GM06990 (cell line): ENCODE measurements around the gene DENND1A.
A peak's percentile ranks its signal among the peaks of the same experiment; 100 is the strongest.

Experiments
- DNase-seq: peaks from one replicate; pipeline ENCODE4 v3.0.0-alpha.2; 2011; ENCODE audit not compliant: insufficient read length; ENCODE audit errors: extremely low read depth
- H3K27me3 ChIP-seq: replicated peaks from 2 replicates; pipeline ENCODE4 v1.6.0; 2011; ENCODE audit warnings: low read length; ENCODE audit not compliant: control insufficient read depth, insufficient read depth
- H3K36me3 ChIP-seq: 2 replicates; pipeline ENCODE4 v1.5.1; 2011; ENCODE audit warnings: low read length; ENCODE audit not compliant: control insufficient read depth, insufficient read depth
- H3K4me3 ChIP-seq: replicated peaks from 2 replicates; pipeline ENCODE4 v1.5.1; 2011; ENCODE audit warnings: low read depth, mild to moderate bottlenecking, control low read depth, low read length
- TF ChIP-seq, protein P1 (sequence below): IDR thresholded peaks from 2 replicates; pipeline ENCODE4 v1.5.1; 2011; ENCODE audit warnings: low read length, control low read depth, mild to moderate bottlenecking, inconsistent platforms; ENCODE audit not compliant: insufficient read depth, poor library complexity, severe bottlenecking

The DENND1A gene

DNA sequence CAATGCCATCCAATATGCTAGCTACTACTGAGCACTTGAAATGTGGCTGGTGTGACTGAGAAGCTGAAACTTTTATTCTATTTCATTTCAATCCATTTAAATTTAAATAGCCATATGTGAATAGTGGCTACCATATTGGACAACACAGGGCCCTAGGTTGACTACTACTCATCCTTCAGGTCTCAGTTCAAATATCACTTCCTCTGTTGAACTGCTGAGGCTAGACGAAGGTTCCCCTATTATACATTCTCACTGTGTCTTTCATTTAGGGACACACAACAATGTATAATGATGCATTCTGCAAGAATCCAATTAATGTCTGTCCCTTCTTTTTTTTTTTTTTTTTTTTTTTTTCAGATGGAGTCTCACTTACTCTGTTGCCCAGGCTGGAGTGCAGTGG is 365.3 kb downstream of the DENND1A start:
- DNase-seq: no peak
- no peaks in the 10 kb centered on the region for H3K27me3 ChIP-seq
- no peaks in the 10 kb centered on the region; the same call in 1 of the 2 replicates for H3K36me3 ChIP-seq
- H3K4me3 ChIP-seq: no peak overlapping the region
- TF ChIP-seq, protein P1, sequence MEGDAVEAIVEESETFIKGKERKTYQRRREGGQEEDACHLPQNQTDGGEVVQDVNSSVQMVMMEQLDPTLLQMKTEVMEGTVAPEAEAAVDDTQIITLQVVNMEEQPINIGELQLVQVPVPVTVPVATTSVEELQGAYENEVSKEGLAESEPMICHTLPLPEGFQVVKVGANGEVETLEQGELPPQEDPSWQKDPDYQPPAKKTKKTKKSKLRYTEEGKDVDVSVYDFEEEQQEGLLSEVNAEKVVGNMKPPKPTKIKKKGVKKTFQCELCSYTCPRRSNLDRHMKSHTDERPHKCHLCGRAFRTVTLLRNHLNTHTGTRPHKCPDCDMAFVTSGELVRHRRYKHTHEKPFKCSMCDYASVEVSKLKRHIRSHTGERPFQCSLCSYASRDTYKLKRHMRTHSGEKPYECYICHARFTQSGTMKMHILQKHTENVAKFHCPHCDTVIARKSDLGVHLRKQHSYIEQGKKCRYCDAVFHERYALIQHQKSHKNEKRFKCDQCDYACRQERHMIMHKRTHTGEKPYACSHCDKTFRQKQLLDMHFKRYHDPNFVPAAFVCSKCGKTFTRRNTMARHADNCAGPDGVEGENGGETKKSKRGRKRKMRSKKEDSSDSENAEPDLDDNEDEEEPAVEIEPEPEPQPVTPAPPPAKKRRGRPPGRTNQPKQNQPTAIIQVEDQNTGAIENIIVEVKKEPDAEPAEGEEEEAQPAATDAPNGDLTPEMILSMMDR: no peak

DNA sequence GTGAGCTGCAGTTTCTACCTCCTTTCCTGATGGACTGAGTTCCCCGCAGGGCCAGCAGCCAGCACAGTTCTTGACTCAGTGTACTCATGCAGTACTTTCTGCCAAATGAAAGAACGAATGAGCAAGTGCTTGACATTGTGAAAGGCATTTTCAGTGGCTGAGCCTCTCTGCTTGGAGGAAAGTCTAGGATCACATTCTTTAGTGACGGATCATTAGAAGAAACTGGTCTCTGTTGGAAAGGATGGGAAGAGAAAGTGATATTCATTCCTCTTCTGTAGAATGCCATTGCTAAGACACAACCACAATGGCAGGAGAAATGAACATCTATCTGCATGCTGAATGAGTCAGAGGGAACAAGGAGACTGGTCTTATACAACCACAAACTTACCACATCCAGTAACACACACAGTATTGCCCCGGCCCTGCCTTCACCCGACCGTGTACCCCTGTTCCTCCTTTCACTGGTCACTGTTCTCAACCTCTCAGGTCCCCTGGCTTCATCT is 367.0 kb downstream of the DENND1A start:
- peak; percentile 37 for DNase-seq
- TF ChIP-seq, protein P1: no peak
- no peaks in the 10 kb centered on the region; the same call in 1 of the 2 replicates for H3K36me3 ChIP-seq
- no peak overlapping the region for H3K4me3 ChIP-seq
- H3K27me3 ChIP-seq: no peaks in the 10 kb centered on the region

DNA sequence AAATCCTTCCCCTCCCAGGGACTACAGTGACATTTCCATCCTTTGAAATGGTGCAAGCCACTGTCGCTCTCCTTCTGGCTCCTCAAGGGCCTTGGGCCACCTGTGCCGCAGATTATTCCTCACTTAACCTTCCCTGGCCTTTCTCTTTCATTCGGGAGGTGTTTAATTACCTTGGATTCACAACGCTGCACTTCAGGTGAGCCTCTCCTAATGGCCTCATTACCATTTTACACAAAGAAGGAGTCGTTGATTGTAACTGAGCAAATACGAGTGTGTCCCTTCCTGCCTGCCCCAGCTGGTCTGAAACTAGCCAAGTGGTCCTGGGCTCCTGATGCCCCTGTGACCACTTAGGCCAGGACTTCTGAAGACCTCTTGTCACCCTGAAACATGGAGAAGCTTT is 368.9 kb downstream of the DENND1A start:
- Histone ChIP-seq H3K4me3 (no peak overlapping the region), H3K36me3 (peaks cover 9% of the 10 kb centered on the region), H3K27me3 (no peaks in the 10 kb centered on the region)
- DNase-seq: no peak
- TF ChIP-seq, protein P1: no peak

DNA sequence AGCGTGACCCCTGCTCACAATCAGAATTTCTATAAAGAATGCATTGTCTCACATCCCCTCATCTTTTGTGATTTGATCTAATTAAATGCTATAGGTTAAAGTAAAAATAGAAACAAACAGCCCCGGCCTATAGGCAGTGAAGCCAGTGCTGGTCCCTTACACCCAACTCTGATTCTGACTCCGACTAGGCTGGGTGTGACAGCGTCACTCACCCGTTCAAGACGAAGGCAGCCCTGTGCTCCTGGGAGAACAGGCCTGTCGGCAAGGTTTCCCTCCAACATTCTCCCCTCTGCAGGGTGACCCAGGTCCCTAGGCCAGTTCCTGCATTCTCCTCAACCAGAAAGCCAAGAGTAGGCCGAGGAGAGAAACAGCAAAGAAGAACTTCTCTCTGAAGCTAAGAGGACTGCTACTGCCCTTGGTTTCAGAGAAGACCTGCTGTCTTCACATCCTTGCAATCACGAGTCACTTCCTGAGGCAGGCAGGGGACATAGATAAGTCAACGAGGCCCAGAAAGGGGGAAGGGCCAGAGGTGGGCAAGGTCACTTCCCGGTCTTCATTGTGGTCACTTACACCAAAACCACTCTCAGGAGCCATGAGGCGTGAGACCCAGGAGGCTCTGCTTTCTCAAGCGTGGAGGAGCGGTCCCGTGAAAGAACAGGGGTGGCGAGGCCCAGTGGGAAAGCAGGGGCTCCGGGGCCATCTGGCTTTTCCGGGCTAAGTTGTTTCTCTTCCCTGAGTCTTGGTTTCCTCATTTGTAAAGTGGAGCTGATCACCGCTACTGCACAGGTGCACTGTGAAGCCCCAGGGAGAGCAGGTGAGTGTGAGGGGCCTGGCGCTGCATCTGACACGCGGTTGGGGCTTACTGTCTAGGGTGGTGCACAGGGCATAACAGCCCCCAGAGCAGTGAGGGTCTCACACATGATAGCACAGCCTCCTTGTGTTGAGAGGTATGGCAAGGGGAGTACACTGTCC is 373.2 kb downstream of the DENND1A start:
- Histone ChIP-seq H3K27me3 (no peaks in the 10 kb centered on the region), H3K36me3 (peaks cover 11% of the 10 kb centered on the region), H3K4me3 (no peak overlapping the region)
- DNase-seq: no peak
- TF ChIP-seq, protein P1: no peak

DNA sequence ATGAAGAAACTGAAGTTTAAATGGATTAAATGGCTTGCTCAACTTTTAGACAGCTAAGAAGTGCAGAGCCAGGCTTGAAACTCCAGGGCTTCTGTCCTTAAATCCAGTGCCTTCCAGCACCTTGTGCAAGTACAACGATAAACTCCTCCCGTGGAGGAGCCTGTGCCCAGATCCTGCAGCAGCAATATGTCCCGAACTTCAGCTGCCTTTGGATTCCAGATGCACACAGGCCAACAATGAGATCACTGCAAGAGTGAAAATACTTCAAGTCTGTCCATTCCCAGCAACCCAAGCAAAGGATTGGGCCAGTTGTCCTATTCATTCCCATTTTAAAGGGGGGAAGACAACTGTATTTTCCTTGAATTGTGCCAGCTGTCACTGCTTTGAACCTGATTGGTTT is 374.3 kb downstream of the DENND1A start:
- peaks cover 11% of the 10 kb centered on the region for H3K36me3 ChIP-seq
- H3K27me3 ChIP-seq: no peaks in the 10 kb centered on the region
- TF ChIP-seq, protein P1: no peak
- H3K4me3 ChIP-seq: no peak overlapping the region
- DNase-seq: no peak
